Neural cell (in vitro differentiated cells): ENCODE data around the gene CMPK2. TPM values are rescaled to one million over a fixed set of nuclear protein-coding genes. Genes with fewer than 3 reads are reported as not detected.

Experiments used
- H2AFZ ChIP-seq: fragments of 200-600, 300-800 bp; sonication (generic), shearing (Covaris generic); 2 replicates; pipeline ENCODE4 v1.6.0; 2014; ENCODE audit warnings: low read depth, mild to moderate bottlenecking, antibody characterized with exemption, low read length, moderate library complexity
- H3F3A ChIP-seq: fragments of 200-600 bp; shearing (Covaris generic); 2 replicates; pipeline ENCODE4 v1.6.1; 2016; ENCODE audit warnings: mild to moderate bottlenecking, moderate library complexity, mixed read lengths, antibody characterized with exemption, low read length; ENCODE audit not compliant: insufficient read depth, poor library complexity, severe bottlenecking
- H3K27ac ChIP-seq: fragments of 200-600, 300-800 bp; sonication (generic), shearing (Covaris generic); 2 replicates; pipeline ENCODE4 v1.5.1; 2014; ENCODE audit warnings: mild to moderate bottlenecking, low read length, moderate library complexity
- H3K27me3 ChIP-seq: fragments of 300-800, 200-600 bp; sonication (generic), shearing (Covaris generic); 2 replicates; pipeline ENCODE4 v1.6.0; 2014; ENCODE audit warnings: mild to moderate bottlenecking, low read depth, low read length, moderate library complexity; ENCODE audit not compliant: insufficient read depth
- H3K36me3 ChIP-seq: fragments of 300-800, 200-600 bp; sonication (generic), shearing (Covaris generic); 2 replicates; pipeline ENCODE4 v1.5.1; 2014; ENCODE audit warnings: mild to moderate bottlenecking, antibody characterized with exemption, low read length, moderate library complexity; ENCODE audit not compliant: insufficient read depth
- H3K4me2 ChIP-seq: fragments of 300-800, 200-600 bp; sonication (generic), shearing (Covaris generic); 2 replicates; pipeline ENCODE4 v1.6.0; 2014; ENCODE audit warnings: mild to moderate bottlenecking, low read length
- H3K4me3 ChIP-seq: fragments of 300-800, 200-600 bp; sonication (generic), shearing (Covaris generic); 2 replicates; pipeline ENCODE4 v1.5.1; 2014; ENCODE audit warnings: mild to moderate bottlenecking, low read length, moderate library complexity
- H3K79me2 ChIP-seq: fragments of 200-600 bp; shearing (Covaris generic); replicated peaks from 2 replicates; pipeline ENCODE4 v1.6.0; 2014; ENCODE audit warnings: mild to moderate bottlenecking, low read length, moderate library complexity; ENCODE audit not compliant: insufficient read depth
- H3K9ac ChIP-seq: fragments of 300-800, 200-600 bp; sonication (generic), shearing (Covaris generic); 2 replicates; pipeline ENCODE4 v1.6.1; 2016; ENCODE audit warnings: mild to moderate bottlenecking, low read length, mixed read lengths
- H3K9me2 ChIP-seq: fragments of 200-600 bp; shearing (Covaris generic); 2 replicates; pipeline ENCODE4 v1.6.1; 2016; ENCODE audit warnings: mild to moderate bottlenecking, low read length, mixed read lengths; ENCODE audit not compliant: insufficient read depth
- H3K9me3 ChIP-seq: fragments of 200-600, 300-800 bp; sonication (generic), shearing (Covaris generic); 2 replicates; pipeline ENCODE4 v1.6.1; 2016; ENCODE audit warnings: mild to moderate bottlenecking, mixed run types, low read length, moderate library complexity, mixed read lengths
- H4K20me1 ChIP-seq: fragments of 200-600 bp; shearing (Covaris generic); 2 replicates; pipeline ENCODE4 v1.6.1; 2016; ENCODE audit warnings: mild to moderate bottlenecking, mixed run types; ENCODE audit not compliant: insufficient read depth
- CTCF ChIP-seq: fragments of 450-650 bp; IDR thresholded peaks from 2 replicates; pipeline ENCODE4 v1.5.1; 2014; ENCODE audit warnings: antibody characterized with exemption, mild to moderate bottlenecking, moderate library complexity; ENCODE audit not compliant: poor library complexity, severe bottlenecking
- EP300 ChIP-seq: fragments of 450-650 bp; conservative IDR thresholded peaks from 2 replicates; pipeline ENCODE4 v1.6.1; 2014; ENCODE audit warnings: antibody characterized with exemption, mild to moderate bottlenecking, moderate library complexity; ENCODE audit not compliant: poor library complexity, severe bottlenecking
- EZH2 ChIP-seq: fragments of 200-600, 300-800 bp; shearing (Covaris generic), sonication (generic); IDR thresholded peaks from 2 replicates; pipeline ENCODE4 v1.6.1; 2014; ENCODE audit warnings: antibody characterized with exemption, low read length, borderline replicate concordance, mild to moderate bottlenecking; ENCODE audit not compliant: insufficient read depth, poor library complexity, severe bottlenecking
- MXI1 ChIP-seq: fragments of 450-650 bp; conservative IDR thresholded peaks from 2 replicates; pipeline ENCODE4 v1.6.1; 2014; ENCODE audit warnings: antibody characterized with exemption, mild to moderate bottlenecking; ENCODE audit not compliant: poor library complexity, severe bottlenecking
- POLR2AphosphoS5 ChIP-seq: IDR thresholded peaks from 2 replicates; pipeline ENCODE4 v1.6.1; 2012
- RAD21 ChIP-seq: fragments of 450-650 bp; conservative IDR thresholded peaks from 2 replicates; pipeline ENCODE4 v1.6.1; 2014; ENCODE audit warnings: antibody characterized with exemption, mild to moderate bottlenecking, moderate library complexity
- REST ChIP-seq: IDR thresholded peaks from 2 replicates; pipeline ENCODE4 v1.6.1; 2012; ENCODE audit warnings: borderline replicate concordance
- SMC3 ChIP-seq: fragments of 450-650 bp; conservative IDR thresholded peaks from 2 replicates; pipeline ENCODE4 v1.6.1; 2014; ENCODE audit warnings: antibody characterized with exemption, mild to moderate bottlenecking, moderate library complexity; ENCODE audit not compliant: poor library complexity
- TAF1 ChIP-seq: IDR thresholded peaks from 2 replicates; pipeline ENCODE4 v1.6.1; 2012; ENCODE audit warnings: low read depth
- polyA plus RNA-seq: library from polyadenylated mRNA; depleted of rRNA; stranded (reverse); fragments of >200 nt; gene quantifications from 2 replicates; pipeline ENCODE4 v1.2.3, GENCODE V29; 2014

CMPK2 gene
- polyA plus RNA-seq, 1 donor from 2014 or later: 6.5 TPM

GRCh38 chr2:6823111-6823510 lies 42.6 kb downstream of the CMPK2 start:
- Histone ChIP-seq H3K9ac (no peak overlapping the region), H3K4me2 (no peak overlapping the region)
- TF ChIP-seq REST (no peak), CTCF (no peak), TAF1 (no peak), RAD21 (no peak), POLR2AphosphoS5 (no peak), SMC3 (no peak), MXI1 (no peak), EP300 (no peak), EZH2 (no peak)

GRCh38 chr2:6822406-6822805 lies 43.3 kb downstream of the CMPK2 start:
- Histone ChIP-seq H3K4me3 (no peak overlapping the region), H3K36me3 (no peaks in the 10 kb centered on the region), H3K4me2 (no peak overlapping the region), H3K9ac (no peak overlapping the region), H4K20me1 (no peaks in the 10 kb centered on the region), H3K79me2 (no peaks in the 10 kb centered on the region), H3F3A (no peaks in the 10 kb centered on the region), H3K9me3 (no peaks in the 10 kb centered on the region), H3K27ac (no peak overlapping the region), H3K27me3 (no peaks in the 10 kb centered on the region), H2AFZ (no peak overlapping the region), H3K9me2 (no peaks in the 10 kb centered on the region)
- TF ChIP-seq EZH2: no peak
- TF ChIP-seq CTCF: no peak
- no peak for TF ChIP-seq POLR2AphosphoS5
- TF ChIP-seq RAD21: no peak
- TF ChIP-seq MXI1: no peak
- no peak for TF ChIP-seq EP300
- no peak for TF ChIP-seq SMC3
- no peak for TF ChIP-seq TAF1
- TF ChIP-seq REST: no peak

More at GRCh38 chr2:6823111-6823510, 42.6 kb downstream of the CMPK2 start:
- H3K79me2 ChIP-seq: no peaks in the 10 kb centered on the region
- no peaks in the 10 kb centered on the region for H3K36me3 ChIP-seq
- no peak overlapping the region for H2AFZ ChIP-seq
- no peaks in the 10 kb centered on the region for H3F3A ChIP-seq
- no peak overlapping the region for H3K27ac ChIP-seq
- H3K9me3 ChIP-seq: no peaks in the 10 kb centered on the region
- no peaks in the 10 kb centered on the region for H3K27me3 ChIP-seq
- H3K9me2 ChIP-seq: no peaks in the 10 kb centered on the region
- no peaks in the 10 kb centered on the region for H4K20me1 ChIP-seq
- H3K4me3 ChIP-seq: no peak overlapping the region
